Smooth muscle cell of the brain vasculature (primary cell): ENCODE measurements around the gene PTGDR.
A peak's percentile ranks its signal among the peaks of the same experiment; 100 is the strongest.

Experiments
- DNase-seq: peaks from one replicate; pipeline ENCODE4 v3.0.0-alpha.2; 2012; ENCODE audit warnings: low read depth, low spot score

The PTGDR gene

DNA sequence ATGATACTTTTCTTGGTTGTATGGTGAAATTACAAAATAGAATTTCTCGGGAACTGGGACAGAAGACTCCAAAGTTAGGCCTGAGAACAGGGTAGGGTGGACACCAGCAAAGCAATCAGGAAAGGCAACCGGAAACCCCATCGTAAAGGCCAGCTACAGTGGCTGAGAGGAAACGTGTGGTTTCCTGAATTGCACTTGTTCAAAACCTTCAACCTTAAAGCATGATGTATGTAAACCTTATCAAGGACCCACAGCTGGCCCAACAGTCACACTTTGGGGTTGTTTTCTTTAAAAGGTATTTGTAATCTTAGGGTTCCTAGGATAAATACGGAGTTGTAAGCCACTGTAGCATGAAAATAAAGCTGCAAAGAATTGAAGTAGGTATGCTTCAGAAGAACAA lies 2.2 kb upstream of the PTGDR start:
- DNase-seq, result no peak

- DNase-seq, result peak; percentile 69
Measured at GRCh38 chr14:52266179-52266578, 1.3 kb upstream of the PTGDR start.

- no peak for DNase-seq
Measured at GRCh38 chr14:52266782-52267181, 716 bp upstream of the PTGDR start.

- DNase-seq, result no peak
Measured at GRCh38 chr14:52268279-52269061, 972 bp downstream of the PTGDR start.

GRCh38 chr14:52269100-52269499 lies 1.6 kb downstream of the PTGDR start:
- no peak for DNase-seq

GRCh38 chr14:52269982-52270381 lies 2.5 kb downstream of the PTGDR start:
- no peak for DNase-seq

- no peak for DNase-seq
Measured at GRCh38 chr14:52271538-52271937, 4.0 kb downstream of the PTGDR start.

DNA sequence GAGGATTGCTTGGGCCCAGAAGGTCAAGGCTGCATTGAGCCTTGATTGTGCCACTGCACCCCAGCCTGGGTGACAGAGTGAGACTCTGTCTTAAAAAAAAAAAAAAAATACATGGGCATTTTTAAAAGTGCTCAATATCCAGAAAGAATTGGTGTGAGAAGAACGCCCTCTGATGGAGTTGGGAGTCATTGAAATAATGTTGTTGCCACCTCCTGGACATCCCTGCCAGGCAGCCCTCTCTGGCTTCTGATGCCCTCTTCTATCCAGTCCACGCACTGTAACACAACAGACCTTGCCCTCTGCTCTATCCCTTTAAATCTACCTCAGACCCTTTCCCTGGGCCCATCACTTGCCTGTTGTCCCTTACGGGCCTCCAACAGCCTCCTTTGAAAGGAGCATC lies 4.9 kb downstream of the PTGDR start:
- DNase-seq, result no peak

DNA sequence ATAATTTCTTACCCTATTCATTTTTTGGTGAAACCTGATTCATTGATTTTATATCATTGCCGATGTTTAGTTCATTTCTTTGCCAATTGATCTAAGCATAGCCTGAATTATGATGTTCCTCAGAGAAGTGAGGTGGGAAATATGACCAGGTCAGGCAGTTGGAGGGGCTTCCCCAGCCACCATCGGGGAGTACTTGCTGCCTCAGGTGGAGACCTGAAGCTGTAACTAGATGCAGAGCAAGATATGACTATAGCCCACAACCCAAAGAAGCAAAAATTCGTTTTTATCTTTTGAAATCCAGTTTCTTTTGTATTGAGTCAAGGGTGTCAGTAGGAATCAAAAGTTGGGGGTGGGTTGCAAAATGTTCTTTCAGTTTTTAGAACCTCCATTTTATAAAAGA lies 7.9 kb downstream of the PTGDR start:
- no peak for DNase-seq

GRCh38 chr14:52277552-52277951 lies 10.1 kb downstream of the PTGDR start:
- DNase-seq, result no peak

DNA sequence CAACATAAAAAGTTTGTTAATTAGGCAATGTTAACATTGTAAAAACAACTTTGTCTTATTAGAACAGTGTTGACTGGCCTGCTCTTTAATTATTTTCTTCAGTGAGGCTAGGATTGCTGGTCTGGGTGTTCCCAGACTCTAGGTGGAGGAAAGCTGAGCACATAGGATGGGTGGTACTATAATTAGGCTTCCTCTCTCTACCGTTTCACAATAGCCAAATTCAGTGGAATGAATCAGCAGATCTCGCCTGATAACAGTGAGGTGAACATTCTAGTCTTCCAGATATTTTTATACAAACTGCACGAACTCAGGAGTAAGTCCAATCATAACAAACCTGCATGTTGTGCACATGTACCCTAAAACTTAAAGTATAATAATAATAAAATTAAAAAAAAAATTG lies 11.9 kb downstream of the PTGDR start:
- DNase-seq, result no peak

DNA sequence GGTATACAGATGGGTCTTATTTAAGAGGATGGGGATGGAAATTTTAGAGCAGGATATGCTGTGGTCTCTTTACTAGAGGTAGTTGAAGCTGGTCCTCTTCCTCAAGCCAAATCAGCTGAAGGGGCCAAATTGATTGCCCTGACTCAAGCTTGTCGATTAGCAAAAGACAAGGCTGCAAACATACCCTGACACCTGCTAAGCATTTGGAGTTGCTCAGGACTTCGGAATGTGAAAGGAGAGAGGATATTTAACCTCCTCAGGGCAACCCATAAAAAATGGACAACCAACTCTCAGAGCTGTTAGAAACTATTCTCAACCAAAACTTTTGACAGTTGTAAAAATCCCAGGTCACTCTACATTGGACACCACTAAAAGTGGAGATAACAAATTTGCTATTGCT lies 15.6 kb downstream of the PTGDR start:
- DNase-seq, result no peak

- DNase-seq, result no peak
Measured at GRCh38 chr14:52286661-52287649, 19.5 kb downstream of the PTGDR start.

- no peak for DNase-seq
Measured at GRCh38 chr14:52296378-52296777, 28.9 kb downstream of the PTGDR start.

DNA sequence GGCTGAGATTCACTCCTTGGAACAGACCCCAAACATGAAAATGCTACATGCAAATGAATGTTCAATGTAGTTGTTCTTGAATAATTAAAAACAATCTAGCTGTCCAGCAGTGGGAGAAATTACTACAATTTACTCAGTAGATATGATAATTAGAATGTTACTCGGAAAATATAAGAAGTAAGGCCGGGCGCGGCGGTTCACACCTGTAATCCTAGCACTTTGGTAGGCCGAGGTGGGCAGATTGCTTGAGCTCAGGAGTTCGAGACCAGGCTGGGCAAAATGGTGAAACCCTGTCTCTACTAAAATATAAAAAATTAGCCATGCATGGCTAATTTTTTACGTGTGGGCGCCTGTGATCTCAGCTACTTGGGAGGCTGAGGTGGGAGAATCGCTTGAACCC lies 31.3 kb downstream of the PTGDR start:
- DNase-seq, result no peak

GRCh38 chr14:52299692-52300278 lies 32.3 kb downstream of the PTGDR start:
- DNase-seq, result peak; percentile 29

DNA sequence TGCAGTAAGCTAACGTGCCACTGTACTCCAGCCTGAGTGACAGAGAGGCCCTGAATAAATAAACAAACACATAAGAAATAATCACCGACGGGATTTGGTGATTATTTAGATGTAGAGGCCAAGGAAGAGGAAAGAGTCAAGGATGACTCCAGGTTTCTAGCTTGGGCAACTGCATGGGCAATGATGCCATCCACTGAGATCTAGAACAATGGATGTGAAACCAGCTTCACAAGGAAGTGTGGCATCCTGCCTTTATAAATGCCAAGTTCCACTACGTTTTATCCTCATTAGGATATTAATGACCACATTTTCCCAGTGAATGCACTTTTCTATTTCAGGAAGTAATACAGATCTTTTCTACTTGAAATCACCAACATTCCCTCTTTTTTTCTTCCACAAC lies 35.7 kb downstream of the PTGDR start:
- DNase-seq, result no peak

- DNase-seq, result no peak
Measured at GRCh38 chr14:52304248-52304904, 36.9 kb downstream of the PTGDR start.

DNA sequence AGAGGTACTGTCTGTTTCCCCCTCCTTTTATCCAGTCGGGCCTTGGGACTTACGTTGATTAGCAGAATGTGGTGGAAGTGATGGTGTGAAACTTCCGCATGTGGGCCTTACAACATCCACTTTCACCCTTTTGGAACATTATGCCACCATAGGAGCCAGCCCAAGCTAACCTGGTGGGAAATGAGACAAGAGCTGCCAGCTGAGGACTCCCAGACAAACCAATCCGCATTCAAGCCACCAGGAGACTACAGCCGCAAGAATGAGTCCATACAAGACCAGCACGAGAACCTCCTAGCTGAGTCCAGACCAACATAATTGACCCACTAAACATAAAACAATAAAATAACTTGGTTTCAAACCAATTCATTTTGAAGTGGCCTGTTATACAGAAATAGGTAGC lies 37.5 kb downstream of the PTGDR start:
- DNase-seq, result no peak

- no peak for DNase-seq
Measured at GRCh38 chr14:52307376-52307775, 39.9 kb downstream of the PTGDR start.

DNA sequence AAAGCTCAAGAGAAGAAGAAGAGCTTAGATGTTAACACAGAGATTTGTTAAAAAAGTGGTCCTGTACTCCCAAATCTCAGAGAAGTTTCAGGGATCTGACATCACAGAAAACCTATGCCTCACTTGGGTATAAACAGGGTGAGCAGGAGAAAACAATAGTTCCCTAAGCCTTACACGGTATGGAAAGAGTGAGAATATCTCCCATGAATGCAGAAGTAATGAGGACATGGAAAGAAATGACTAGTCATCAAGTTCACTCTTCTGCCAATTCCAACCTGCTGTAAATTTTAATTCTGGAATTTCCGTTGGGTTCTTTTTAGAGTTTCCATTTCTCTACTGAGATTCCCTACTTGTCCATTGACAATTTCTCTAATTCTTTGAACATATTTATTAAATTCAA lies 40.4 kb downstream of the PTGDR start:
- no peak for DNase-seq

DNA sequence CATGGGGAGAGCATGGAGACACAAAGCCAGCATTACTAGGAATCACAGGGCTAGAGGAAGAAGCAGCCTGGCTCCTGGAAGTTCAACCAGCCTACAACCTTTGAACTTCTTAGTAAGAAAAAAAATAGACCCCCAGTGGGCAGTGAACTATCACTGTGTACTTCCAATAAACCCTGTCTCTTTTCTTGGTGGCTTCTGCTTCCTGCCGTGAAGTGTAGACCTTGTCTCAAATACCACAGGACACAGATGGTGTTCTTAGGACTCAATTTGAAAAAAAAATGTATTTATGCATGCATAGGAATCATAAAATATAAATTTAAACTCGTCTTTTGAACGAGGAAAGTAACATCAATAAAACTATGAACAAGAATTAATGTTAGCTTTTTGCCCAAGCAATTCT lies 43.0 kb downstream of the PTGDR start:
- DNase-seq, result no peak
